Testis (tissue), 2 donors: ENCODE measurements around the gene SOCS6.

Experiments
- CTCF ChIP-seq, 3 experiments: fragments of 450-650 bp in 2 of 3; fragments of 200-600 bp in 1 of 3; sonication (generic) in 1 of 3; IDR thresholded peaks; one replicate each; pipeline ENCODE4 v1.5.1; 2016 to 2019; ENCODE audit warnings: antibody characterized with exemption in 3 of 3, mild to moderate bottlenecking in 2 of 3, moderate library complexity in 1 of 3
- POLR2A ChIP-seq: fragments of 450-650 bp; IDR thresholded peaks from one replicate; pipeline ENCODE4 v1.6.1; 2017; ENCODE audit warnings: antibody characterized with exemption, mild to moderate bottlenecking, moderate library complexity

DNA sequence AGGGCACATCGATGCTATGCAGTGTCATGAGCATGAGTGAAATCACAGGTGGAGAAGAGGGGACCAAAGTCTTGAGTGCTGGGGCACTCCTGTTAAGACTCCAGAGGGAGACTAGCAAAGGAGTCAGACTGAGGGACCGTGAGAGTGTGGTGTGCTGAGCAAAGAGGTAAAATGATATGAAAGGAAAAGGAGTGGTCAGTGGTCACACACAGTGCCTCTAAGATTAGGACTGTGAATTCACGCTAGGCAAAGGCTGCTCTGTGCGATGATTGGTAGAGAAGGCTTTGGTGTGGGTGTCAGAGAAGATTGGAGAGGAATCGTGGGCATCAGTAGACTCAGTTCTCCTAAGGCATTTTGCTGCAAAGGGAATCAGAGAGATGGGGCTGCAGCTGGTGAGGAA lies 12.8 kb downstream of the SOCS6 start:
- TF ChIP-seq POLR2A (no peak), CTCF (IDR thresholded peaks at IDR 0.05) (no peak)
